ENCODE results near the gene IRX2.

IRX2 gene

GRCh38 chr5:2740051-2740875, 11.2 kb downstream of the IRX2 start:
- DNase-seq = no peak

GRCh38 chr5:2739360-2740050, 12.0 kb downstream of the IRX2 start:
- DNase-seq = no peak

GRCh38 chr5:2738700-2739359, 12.6 kb downstream of the IRX2 start:
- DNase-seq = no peak

GRCh38 chr5:2738156-2738699, 13.2 kb downstream of the IRX2 start:
- DNase-seq = no peak

- DNase-seq = no peak
Measured at GRCh38 chr5:2737273-2738155, 14.0 kb downstream of the IRX2 start.

DNA sequence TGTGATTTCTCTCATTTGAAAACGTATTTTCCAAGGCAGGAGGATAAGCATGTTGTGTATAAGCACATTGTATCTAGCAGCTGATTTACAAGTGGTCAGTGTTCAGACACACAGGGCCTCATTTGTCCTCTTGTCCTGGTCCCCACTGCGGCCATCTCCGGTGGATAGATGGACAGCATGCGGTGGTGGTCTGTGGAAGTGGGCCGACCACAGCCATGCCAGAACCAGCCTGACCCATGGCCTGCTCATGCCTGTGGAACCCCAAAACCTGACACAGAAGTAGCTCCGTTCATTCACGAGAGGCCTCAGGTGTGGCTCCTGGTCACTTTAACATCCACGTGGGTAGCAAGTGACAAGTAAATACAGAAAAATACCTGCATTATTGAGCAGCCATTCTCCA, 14.6 kb downstream of the IRX2 start:
- DNase-seq = no peak

GRCh38 chr5:2735996-2736395, 15.5 kb downstream of the IRX2 start:
- DNase-seq = no peak

- no peak for DNase-seq
Measured at GRCh38 chr5:2732850-2733249, 18.6 kb downstream of the IRX2 start.

DNA sequence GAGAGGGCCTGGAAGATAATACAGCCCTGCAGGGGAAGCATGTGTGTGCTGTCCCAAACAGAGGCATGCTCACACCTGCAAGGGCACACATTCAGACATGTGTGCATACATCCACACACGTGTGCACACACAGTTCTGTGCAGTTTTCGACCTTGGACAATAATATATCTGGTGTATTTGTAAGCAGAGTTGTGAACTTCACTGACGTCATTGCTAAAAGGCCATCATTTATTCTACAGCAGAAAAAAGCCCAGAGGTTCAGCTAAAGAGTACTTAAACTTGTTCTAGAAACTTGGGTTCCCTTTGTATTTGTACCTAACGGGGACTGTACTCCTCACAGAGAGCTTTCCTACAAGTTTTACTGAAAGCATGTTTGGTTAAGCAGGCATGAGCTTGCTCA, 19.5 kb downstream of the IRX2 start:
- no peak for DNase-seq

- DNase-seq = no peak
Measured at GRCh38 chr5:2729189-2729588, 22.3 kb downstream of the IRX2 start.

DNA sequence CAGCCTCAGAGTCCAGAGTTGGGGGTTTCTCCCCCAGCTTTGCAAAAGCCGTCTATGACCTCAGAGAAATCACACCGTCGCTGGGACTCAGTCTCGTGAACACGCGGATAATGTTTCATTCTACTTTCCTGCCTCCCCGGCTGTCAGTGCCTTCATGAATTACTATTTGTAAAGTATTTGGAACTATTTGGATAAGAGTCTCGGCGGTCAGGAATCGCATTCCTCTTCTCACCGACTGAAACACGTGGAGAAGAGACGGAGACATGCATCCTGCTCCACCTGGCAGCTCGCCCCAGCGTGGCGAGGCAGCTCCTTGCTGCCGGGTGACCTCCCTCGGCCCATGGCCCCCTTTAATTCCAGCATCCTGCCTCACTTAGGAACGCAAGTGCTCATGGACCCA, 23.9 kb downstream of the IRX2 start:
- DNase-seq = no peak

- DNase-seq = no peak
Measured at GRCh38 chr5:2725980-2726765, 25.3 kb downstream of the IRX2 start.

- DNase-seq = no peak
Measured at GRCh38 chr5:2724831-2725230, 26.6 kb downstream of the IRX2 start.

GRCh38 chr5:2724031-2724581, 27.4 kb downstream of the IRX2 start:
- DNase-seq = no peak

- DNase-seq = no peak
Measured at GRCh38 chr5:2722901-2723300, 28.6 kb downstream of the IRX2 start.

- DNase-seq = no peak
Measured at GRCh38 chr5:2721385-2722138, 29.9 kb downstream of the IRX2 start.

GRCh38 chr5:2719332-2719731, 32.1 kb downstream of the IRX2 start:
- DNase-seq = no peak

DNA sequence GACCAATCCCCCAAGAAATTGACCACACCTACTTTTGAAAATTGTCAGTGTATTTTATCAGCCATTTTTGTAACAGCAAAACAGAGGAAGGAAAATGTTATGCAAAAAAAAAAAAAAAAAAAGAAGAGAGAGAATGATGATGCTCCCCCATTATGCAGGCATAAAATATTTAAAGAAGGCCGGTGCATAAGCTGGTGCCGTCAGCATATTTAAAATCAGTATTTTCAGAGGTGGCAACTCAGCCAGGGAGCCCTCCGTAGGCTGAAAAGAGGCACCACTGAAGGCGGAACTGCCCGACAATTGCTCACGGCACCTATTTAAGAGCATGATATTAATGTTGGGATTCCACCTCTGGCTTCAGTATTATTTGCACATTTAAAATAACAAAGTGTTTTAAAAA, 33.4 kb downstream of the IRX2 start:
- DNase-seq = no peak

DNA sequence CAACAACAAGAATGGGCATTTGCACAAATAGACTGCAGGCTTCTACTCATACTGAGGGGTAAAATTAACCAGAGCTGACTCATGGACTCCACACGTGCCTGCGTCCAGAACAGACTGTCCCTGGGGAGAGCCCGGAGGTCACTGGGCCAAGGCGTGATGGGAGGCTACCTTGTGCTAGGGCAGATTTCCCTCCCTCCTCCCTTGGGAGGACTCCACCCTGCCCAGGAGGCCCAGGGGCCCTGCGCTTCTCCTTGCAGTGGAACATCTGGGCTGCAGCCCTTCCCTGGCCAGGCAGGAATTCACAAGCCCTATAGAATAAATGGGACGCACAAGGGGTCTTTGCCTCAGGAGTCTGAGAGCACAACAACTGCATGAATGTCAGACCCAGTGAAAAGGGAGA, 35.6 kb downstream of the IRX2 start:
- DNase-seq = no peak

DNA sequence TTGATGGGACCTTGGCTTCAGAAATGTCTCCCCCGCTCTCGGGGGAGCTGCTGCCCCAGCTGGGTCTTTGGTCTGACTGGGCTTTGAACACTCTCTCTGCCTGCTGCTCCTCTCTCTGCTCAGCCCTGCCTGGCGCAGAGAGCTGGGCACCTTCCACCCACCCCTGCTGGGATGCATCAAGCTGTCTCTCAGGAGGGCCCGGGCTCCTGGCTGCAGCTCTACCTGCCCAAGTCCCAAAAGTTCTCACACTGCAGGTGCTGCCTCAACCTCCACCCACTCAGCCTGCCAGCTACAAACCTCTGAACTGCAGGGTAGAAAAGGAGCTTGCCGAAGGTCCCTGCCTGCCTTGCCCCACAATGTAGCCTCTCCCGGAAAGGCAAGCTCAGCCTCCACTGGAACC, 36.7 kb downstream of the IRX2 start:
- DNase-seq = no peak

DNA sequence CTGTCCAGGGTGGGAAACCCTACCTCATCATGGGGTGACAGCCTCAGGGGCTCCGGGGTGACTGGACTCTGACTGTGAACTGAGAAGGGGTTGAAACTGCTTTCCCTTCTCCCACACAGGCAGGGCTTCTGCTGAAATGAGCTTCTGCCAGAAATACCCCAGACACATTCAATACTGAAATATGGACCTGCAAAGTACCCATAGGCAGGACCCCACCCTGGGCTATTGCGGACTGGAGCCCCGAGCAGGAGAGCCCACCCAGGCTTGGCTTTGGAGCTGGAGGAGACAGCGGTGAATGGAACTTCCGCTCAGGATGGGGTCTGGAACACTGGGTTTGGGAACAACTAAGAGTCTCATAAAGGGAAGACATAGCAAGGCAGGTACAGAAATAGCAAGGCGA, 37.5 kb downstream of the IRX2 start:
- no peak for DNase-seq
